ENCODE measurements around the gene PRL.

The PRL gene

DNA sequence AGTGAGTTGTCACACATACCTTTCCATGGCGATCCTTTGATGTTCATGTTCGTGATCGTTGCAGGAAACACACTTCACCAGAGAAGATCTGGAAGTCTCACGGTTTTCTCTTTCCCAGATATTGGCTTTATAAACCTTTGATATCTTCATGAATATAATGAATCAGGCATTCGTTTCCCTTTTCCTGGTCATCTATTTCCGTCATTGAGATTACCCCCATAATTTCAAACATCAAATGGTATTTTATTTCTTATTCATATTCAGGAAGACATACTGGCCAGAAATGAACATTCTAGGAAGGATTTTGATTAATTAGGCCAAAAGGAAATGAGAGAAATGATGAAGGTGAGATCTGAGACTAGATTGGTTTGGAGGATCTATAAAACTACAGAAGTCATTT, at the start of gene PRL:
TSS of gene PRL (minus strand) at position 101 of the 400 bp plus-strand sequence. CDS start at position 47, 54 bp downstream.
- no peak for DNase-seq

DNA sequence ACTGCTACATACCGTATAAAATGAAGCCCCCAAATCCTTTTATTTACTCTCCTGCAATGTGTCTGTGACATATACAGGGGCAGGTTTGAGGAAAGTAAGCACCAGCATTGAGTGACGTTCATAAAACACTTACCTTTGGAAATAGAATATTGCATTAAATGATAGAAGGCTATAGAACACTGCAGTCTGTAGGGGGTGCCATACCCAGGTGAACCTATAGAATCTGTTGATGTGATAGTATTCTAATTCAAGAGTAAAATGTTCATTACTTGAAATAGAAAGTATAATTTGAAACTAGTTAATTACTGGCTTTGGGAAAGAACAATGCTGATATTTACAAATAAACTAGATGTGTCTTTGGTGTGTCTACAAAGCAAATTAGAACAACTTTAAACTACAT, 47.0 kb upstream of the PRL start:
- no peak for DNase-seq

- no peak for DNase-seq
Observed at GRCh38 chr6:22334778-22335177, 37.9 kb upstream of the PRL start.

GRCh38 chr6:22333802-22334201, 37.0 kb upstream of the PRL start:
- no peak for DNase-seq

- DNase-seq: no peak
Observed at GRCh38 chr6:22332711-22333110, 35.9 kb upstream of the PRL start.

DNA sequence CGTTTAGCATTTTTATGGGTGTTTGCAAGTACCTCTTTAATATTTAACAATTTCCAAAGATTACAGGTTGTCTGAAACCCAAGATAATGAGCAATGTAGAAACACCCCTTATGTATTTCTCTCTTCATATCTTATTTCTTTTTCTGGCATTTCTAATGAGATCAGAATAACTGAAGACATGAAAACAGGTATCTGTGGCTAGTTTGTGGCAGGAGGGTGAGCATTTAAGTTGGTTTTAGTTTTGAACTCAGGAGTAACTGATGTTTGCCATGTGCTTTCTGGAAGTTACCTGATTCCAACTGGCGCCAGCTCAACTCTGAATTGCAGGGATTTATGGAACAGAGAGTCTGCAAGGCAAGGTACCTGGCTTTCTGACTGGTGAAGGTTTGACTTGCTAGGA, 35.4 kb upstream of the PRL start:
- DNase-seq: no peak

DNA sequence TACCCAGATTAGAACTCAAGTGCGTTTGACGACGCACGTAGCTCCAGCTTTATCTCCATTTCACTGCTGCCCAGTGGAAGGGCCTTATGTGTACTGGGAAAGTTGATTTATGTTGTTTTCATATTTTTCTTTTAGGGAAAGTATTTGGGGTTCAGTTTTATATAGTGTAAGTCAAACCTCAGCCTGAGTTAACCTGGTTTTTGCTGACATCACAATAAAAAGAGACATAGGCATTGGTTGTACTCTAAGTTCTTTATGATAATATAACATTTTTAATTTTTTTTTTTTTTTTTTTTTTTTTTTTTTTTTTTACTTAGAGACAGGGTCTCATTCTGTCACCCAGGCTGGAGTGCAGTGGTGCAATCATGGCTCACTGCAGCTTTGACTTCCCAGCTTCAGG, 34.1 kb upstream of the PRL start:
- no peak for DNase-seq

- no peak for DNase-seq
Observed at GRCh38 chr6:22328474-22328873, 31.6 kb upstream of the PRL start.

- no peak for DNase-seq
Observed at GRCh38 chr6:22327881-22328280, 31.0 kb upstream of the PRL start.

- DNase-seq: no peak
Observed at GRCh38 chr6:22326500-22326899, 29.7 kb upstream of the PRL start.

DNA sequence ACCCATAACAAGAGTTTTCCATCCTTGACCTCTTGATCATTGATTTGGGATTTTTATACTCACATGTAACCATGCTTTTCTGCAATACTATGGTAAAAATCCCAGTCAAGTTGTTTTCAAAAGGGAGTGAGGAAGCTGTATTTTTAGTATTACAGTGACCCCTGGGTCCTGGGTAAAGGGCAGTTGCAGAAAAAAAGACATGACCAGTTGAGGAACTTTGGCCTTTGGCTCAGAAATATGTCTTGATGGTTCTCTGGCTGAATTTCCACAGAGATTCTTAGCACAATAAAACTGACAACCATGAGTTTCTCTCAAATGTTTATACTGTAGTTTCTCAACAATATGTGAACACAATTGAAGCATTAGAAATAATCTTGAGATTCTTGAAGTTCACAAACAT, 28.6 kb upstream of the PRL start:
- no peak for DNase-seq

GRCh38 chr6:22323848-22324247, 27.0 kb upstream of the PRL start:
- DNase-seq: no peak

GRCh38 chr6:22322103-22323030, 25.5 kb upstream of the PRL start:
- no peak for DNase-seq

DNA sequence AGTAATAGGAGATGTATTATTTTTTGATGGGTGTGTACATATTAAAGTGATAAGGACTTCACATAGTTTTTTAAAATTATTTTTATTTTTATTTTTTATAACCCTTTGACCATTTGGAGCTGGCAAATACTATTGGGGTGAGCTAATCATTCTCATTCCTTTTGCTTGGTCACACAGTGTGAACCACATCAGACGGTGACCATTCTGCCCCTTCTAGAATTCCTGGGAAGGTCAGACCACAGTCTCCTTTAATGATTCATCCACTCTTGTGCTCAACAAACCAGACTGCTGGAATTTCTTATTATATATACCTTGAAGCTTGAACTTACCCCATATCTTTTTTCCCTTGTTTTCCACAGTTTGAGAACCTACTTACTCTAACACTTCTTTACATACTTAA, 23.9 kb upstream of the PRL start:
- DNase-seq: no peak

DNA sequence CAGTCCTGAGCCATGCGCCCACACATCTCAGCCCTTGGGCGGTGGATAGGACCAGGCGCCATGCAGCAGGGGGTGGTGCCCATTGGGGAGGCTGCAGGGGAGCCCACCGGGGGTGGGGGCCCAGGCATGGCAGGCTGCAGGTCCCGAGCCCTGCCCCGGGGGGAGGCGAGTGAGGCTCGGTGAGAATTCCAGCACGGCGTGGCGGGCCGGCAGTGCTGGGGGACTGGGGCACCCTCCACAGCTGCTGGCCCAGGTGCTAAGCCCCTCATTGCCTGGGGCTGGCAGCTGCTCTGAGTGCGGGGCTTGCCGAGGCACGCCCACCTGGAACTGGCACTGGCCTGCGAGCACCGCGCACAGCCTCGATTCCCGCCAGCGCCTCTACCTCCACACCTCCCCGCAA, 21.6 kb upstream of the PRL start:
- DNase-seq: no peak

- DNase-seq: no peak
Observed at GRCh38 chr6:22313796-22314195, 17.0 kb upstream of the PRL start.

DNA sequence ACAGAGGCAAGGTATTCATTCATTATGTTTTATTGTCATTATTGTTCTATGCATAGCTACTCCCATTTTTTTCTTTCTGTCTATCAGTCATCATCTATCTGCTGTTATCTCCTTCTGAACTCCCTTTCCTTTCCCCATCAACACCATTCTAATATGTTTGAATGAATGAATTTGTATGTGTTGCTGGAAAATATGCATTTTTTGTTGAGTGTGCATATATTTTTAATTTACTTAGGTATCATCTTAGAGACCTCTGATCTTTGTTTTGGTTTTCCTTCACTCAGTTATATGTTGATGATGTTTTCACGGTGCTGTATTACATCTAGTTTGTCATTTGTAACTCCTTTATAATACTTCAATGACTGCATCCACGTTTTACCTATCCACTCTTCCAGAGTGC, 12.1 kb upstream of the PRL start:
- no peak for DNase-seq

DNA sequence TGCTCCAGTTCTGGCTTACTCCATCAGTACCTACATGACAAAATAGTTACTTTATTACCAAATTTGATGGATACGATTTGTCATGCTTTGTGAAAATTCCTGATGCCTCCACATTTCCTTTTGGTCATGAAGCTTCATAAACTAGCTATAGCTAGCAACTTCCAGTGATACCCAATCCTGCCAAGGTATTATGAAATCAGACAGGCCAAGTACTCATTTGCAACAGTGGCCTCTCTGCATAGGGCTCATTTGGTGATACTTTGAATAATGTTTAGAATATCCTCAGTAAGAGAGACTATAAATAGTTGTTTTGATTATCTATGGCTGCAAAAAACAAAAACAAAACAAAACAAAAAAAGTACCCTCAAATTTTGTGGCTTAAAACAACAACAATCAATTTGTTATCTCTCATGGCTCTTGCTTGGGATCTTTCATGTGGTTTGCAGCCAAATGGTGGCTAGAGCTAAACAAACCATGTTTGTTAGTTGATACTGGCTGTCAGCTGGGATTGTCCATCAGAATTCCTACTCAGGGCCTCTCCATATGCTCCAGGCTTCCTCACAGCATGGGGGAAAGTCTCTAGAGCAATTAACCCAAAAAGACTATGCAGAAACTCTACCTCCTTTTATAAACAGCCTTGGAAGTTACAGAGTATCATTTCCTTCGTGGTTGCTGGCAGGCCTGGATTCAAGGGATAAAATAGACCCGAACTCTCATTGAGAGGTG, 10.1 kb upstream of the PRL start:
- no peak for DNase-seq

DNA sequence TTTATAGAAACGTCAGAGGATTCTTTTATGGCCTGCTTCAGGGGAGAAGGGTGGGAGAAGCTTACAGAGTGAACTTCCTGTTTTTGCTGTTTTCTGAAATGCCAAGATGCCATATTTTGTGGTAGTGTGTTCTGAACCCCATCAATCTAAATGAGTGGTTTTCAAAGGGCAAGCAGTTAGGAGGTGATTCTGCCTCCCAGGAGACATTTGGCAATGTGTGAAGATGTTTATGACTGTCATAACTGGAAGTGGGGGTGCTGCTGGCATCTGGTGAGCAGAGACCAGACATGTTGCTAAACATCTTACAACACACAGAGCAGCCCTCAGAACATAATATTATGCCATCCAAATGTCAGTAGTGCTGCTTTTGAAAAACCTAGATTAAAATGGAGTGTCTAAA, 6.0 kb upstream of the PRL start:
- no peak for DNase-seq

DNA sequence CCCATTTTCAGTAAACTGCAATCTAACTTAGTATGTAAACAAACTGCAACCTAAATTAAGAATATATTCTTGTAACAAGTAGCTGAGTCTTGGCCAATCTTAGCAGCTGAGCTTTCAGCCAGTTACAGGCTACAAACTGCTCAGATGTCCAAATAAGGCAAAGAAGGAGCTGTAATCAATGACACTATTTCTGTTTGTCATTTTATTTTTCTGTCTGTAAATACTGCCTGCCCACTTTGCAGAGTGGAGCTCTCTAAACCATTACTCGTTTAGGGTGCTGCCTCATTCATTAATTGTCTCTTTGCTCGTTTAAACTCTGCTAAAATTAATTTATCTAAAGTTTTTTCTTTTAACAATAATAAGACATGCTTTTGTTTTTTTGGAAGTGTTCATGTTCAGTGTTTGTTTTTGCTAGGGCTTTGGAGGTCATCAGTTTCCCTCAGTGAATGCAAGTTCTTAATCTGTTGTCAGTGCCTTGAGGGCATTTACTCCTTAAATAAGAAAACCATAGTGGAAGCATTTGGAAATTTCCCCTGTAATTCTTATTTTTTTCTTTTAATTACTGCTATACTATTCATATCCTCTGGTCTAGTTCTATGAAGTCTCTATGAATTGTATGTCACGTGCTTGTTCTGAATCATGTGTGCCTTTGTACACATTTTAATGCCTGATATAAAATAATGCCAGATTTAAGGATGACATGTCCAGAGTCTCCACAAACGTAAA, 3.6 kb upstream of the PRL start:
- DNase-seq: no peak

GRCh38 chr6:22298475-22298890, 1.6 kb upstream of the PRL start:
- peak; percentile 63 for DNase-seq

GRCh38 chr6:22296067-22296466, 769 bp downstream of the PRL start:
- DNase-seq: no peak

GRCh38 chr6:22295145-22295544, 1.7 kb downstream of the PRL start:
- DNase-seq: no peak

DNA sequence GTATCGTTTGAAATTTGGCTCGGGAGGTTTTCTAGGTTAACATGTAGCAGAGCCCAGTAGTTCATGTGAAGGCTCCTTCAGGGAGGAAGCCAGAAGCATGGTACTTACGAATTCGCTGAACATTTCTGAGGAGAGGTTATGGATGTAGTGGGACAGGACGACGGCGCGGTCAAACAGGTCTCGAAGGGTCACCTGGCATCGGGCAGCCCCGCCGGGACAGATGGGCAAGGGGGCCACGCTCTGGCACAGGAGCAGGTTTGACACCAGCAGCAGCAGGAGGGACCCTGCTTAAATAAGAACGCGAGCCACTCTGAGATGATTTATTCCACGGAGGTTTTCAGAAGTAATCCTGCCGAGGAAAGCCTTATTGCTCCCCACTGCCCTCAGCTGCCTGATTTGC, 2.5 kb downstream of the PRL start:
- DNase-seq: peak; percentile 16

Measured in NCI-H2227 treated with DMSO at 0.1 percent for 48 hours (cell line).